ENCODE measurements around the gene LRRFIP2.

The LRRFIP2 gene

DNA sequence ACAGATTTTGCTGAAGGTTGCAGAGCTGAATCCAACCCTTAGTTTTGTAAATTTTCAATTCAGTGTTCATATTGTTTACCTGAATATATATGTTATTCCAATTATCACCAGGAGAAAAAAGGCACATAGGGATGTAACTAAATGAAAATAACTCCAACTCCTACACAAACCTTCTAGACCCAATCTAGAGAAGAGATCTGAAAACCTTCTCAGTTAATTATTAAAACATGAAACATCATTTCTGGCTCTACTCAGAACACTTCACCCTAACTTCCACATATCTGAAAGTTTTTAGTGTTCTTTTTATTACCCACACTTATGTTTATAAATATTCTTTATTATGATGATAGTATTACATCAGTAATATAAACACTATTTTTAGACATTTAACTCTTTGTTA is 76.6 kb downstream of the LRRFIP2 start:
- TF ChIP-seq, protein P1, sequence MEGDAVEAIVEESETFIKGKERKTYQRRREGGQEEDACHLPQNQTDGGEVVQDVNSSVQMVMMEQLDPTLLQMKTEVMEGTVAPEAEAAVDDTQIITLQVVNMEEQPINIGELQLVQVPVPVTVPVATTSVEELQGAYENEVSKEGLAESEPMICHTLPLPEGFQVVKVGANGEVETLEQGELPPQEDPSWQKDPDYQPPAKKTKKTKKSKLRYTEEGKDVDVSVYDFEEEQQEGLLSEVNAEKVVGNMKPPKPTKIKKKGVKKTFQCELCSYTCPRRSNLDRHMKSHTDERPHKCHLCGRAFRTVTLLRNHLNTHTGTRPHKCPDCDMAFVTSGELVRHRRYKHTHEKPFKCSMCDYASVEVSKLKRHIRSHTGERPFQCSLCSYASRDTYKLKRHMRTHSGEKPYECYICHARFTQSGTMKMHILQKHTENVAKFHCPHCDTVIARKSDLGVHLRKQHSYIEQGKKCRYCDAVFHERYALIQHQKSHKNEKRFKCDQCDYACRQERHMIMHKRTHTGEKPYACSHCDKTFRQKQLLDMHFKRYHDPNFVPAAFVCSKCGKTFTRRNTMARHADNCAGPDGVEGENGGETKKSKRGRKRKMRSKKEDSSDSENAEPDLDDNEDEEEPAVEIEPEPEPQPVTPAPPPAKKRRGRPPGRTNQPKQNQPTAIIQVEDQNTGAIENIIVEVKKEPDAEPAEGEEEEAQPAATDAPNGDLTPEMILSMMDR (conservative IDR thresholded peaks at IDR 0.05; ENCODE audit: low read length) = no peak
- TF ChIP-seq EZH2phosphoT487 (IDR thresholded peaks at IDR 0.05; ENCODE audit: borderline replicate concordance) = no peak
- Histone ChIP-seq H2AFZ (ENCODE audit: low read length) (no peak overlapping the region), H3K36me3 (ENCODE audit: insufficient read depth, low read length) (no peaks in the 10 kb centered on the region), H3K4me2 (ENCODE audit: low read depth, low read length, poor library complexity, severe bottlenecking) (no peak overlapping the region), H3K4me1 (ENCODE audit: insufficient read depth, low read length, poor library complexity, severe bottlenecking) (peaks cover 13% of the 10 kb centered on the region), H4K20me1 (ENCODE audit: insufficient read depth, low read length, poor library complexity, severe bottlenecking) (no peaks in the 10 kb centered on the region), H3K9me3 (ENCODE audit: insufficient read depth, low read depth, low read length) (no peaks in the 10 kb centered on the region), H3K4me3 (ENCODE audit: low read length, poor library complexity, severe bottlenecking) (no peak overlapping the region), H3F3A (ENCODE audit: low read depth) (no peaks in the 10 kb centered on the region), H3K9me2 (replicated peaks; ENCODE audit: low read depth, low read length) (no peaks in the 10 kb centered on the region), H3K27me3 (ENCODE audit: insufficient read depth, low read length, poor library complexity, severe bottlenecking) (no peaks in the 10 kb centered on the region), H3K79me2 (ENCODE audit: insufficient read depth, low read length) (no peaks in the 10 kb centered on the region), H3K9ac (ENCODE audit: low read depth, low read length, poor library complexity, severe bottlenecking) (no peak overlapping the region)

DNA sequence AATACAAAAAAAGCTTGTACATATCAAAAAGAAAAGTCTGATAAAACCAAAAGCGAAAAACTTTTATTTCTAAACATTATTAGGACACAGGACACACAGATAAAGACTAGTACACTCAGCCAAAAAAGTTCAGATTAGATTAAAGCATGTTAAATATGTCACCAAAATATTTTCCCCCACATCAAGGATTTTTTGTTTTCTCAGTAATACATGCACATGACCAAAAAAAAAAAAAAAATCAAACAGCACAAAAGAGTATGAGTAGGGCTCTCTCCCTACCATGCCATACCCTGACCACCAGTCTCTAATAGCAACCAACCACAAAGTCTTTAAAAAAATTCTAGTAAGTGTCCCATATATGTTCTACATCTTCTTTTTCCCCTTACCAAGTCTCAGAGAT is 77.4 kb downstream of the LRRFIP2 start:
- TF ChIP-seq EZH2phosphoT487 (IDR thresholded peaks at IDR 0.05; ENCODE audit: borderline replicate concordance) = no peak
- Histone ChIP-seq H3F3A (ENCODE audit: low read depth) (no peaks in the 10 kb centered on the region), H3K27me3 (ENCODE audit: insufficient read depth, low read length, poor library complexity, severe bottlenecking) (no peaks in the 10 kb centered on the region), H3K9ac (ENCODE audit: low read depth, low read length, poor library complexity, severe bottlenecking) (no peak overlapping the region), H3K36me3 (ENCODE audit: insufficient read depth, low read length) (peaks cover 6% of the 10 kb centered on the region; the same call in 1 of the 2 replicates), H4K20me1 (ENCODE audit: insufficient read depth, low read length, poor library complexity, severe bottlenecking) (no peaks in the 10 kb centered on the region), H3K9me3 (ENCODE audit: insufficient read depth, low read depth, low read length) (no peaks in the 10 kb centered on the region), H3K9me2 (replicated peaks; ENCODE audit: low read depth, low read length) (no peaks in the 10 kb centered on the region), H3K4me3 (ENCODE audit: low read length, poor library complexity, severe bottlenecking) (no peak overlapping the region), H3K4me2 (ENCODE audit: low read depth, low read length, poor library complexity, severe bottlenecking) (no peak overlapping the region), H3K79me2 (ENCODE audit: insufficient read depth, low read length) (no peaks in the 10 kb centered on the region), H3K4me1 (ENCODE audit: insufficient read depth, low read length, poor library complexity, severe bottlenecking) (peaks cover 13% of the 10 kb centered on the region), H2AFZ (ENCODE audit: low read length) (no peak overlapping the region)

DNA sequence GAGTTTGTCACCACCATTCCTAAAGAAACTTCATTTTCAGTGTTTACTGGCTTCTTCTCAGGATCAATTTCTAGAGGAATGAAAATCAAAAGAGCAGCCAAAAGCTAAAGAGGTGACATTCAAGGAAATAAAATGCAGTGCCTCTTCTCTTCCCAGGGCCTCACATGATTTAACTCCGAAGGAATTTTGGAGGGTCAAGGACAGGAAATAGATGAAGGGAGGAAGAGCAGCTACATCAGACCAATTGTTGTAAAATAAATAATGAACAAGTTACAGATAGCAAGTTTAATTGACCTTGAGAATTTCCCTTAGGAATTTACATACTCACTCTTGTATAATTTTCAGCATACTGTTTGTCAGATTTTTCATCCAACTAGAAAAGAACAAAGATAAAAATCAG is 78.1 kb downstream of the LRRFIP2 start:
- H3K79me2 ChIP-seq (ENCODE audit: insufficient read depth, low read length) = no peaks in the 10 kb centered on the region
- H3K4me1 ChIP-seq (ENCODE audit: insufficient read depth, low read length, poor library complexity, severe bottlenecking) = peaks cover 13% of the 10 kb centered on the region
- H3K9ac ChIP-seq (ENCODE audit: low read depth, low read length, poor library complexity, severe bottlenecking) = no peak overlapping the region
- H3K9me2 ChIP-seq (replicated peaks; ENCODE audit: low read depth, low read length) = no peaks in the 10 kb centered on the region
- H3K4me3 ChIP-seq (ENCODE audit: low read length, poor library complexity, severe bottlenecking) = no peak overlapping the region
- no peaks in the 10 kb centered on the region for H4K20me1 ChIP-seq (ENCODE audit: insufficient read depth, low read length, poor library complexity, severe bottlenecking)
- no peak overlapping the region for H3K4me2 ChIP-seq (ENCODE audit: low read depth, low read length, poor library complexity, severe bottlenecking)
- no peak overlapping the region for H2AFZ ChIP-seq (ENCODE audit: low read length)
- H3K27me3 ChIP-seq (ENCODE audit: insufficient read depth, low read length, poor library complexity, severe bottlenecking) = no peaks in the 10 kb centered on the region
- no peaks in the 10 kb centered on the region for H3K9me3 ChIP-seq (ENCODE audit: insufficient read depth, low read depth, low read length)
- peaks cover 6% of the 10 kb centered on the region; the same call in 1 of the 2 replicates for H3K36me3 ChIP-seq (ENCODE audit: insufficient read depth, low read length)
- no peaks in the 10 kb centered on the region for H3F3A ChIP-seq (ENCODE audit: low read depth)
- TF ChIP-seq, protein P1 (conservative IDR thresholded peaks at IDR 0.05; ENCODE audit: low read length) = no peak
- TF ChIP-seq EZH2phosphoT487 (IDR thresholded peaks at IDR 0.05; ENCODE audit: borderline replicate concordance) = no peak

DNA sequence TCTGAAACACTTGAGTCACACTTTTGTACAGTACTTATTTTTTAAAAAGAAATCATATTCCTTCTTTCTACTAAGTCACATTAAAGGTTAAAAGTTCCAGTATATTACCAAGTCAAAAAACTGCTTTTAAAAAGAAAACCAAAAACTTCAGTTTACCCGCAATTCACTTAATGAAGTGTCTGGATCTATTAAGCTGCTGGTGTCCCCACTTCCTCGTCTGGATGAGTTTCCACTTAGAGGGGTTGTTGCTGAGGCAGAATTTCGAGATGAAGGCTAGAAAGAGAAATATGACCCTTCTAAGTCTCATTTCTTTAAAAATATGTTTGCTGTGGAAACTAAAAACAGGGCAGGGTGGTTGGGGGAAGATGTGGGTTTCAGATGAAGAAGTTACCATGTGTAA is 79.7 kb downstream of the LRRFIP2 start:
- Histone ChIP-seq H3K79me2 (ENCODE audit: insufficient read depth, low read length) (no peaks in the 10 kb centered on the region), H3K9ac (ENCODE audit: low read depth, low read length, poor library complexity, severe bottlenecking) (no peak overlapping the region), H3K27me3 (ENCODE audit: insufficient read depth, low read length, poor library complexity, severe bottlenecking) (no peaks in the 10 kb centered on the region), H3K4me2 (ENCODE audit: low read depth, low read length, poor library complexity, severe bottlenecking) (no peak overlapping the region), H3K9me3 (ENCODE audit: insufficient read depth, low read depth, low read length) (no peaks in the 10 kb centered on the region), H2AFZ (ENCODE audit: low read length) (no peak overlapping the region), H3K9me2 (replicated peaks; ENCODE audit: low read depth, low read length) (no peaks in the 10 kb centered on the region), H3K4me1 (ENCODE audit: insufficient read depth, low read length, poor library complexity, severe bottlenecking) (peaks cover 12% of the 10 kb centered on the region), H3K4me3 (ENCODE audit: low read length, poor library complexity, severe bottlenecking) (no peak overlapping the region), H3K36me3 (ENCODE audit: insufficient read depth, low read length) (peaks cover 10% of the 10 kb centered on the region; the same call in 1 of the 2 replicates), H3F3A (ENCODE audit: low read depth) (no peaks in the 10 kb centered on the region), H4K20me1 (ENCODE audit: insufficient read depth, low read length, poor library complexity, severe bottlenecking) (no peaks in the 10 kb centered on the region)
- TF ChIP-seq, protein P1 (conservative IDR thresholded peaks at IDR 0.05; ENCODE audit: low read length) = no peak
- no peak for TF ChIP-seq EZH2phosphoT487 (IDR thresholded peaks at IDR 0.05; ENCODE audit: borderline replicate concordance)

Measured in Loucy (cell line).